HG03095 (cell line): ENCODE measurements around the gene IDNK.

ENCODE experiments used
- ATAC-seq: cut with Tn5 transposase; IDR thresholded peaks from one replicate; pipeline ENCODE4 v1.9.1; 2021; ENCODE audit warnings: moderate library complexity; ENCODE audit not compliant: unreplicated experiment

Gene IDNK

DNA sequence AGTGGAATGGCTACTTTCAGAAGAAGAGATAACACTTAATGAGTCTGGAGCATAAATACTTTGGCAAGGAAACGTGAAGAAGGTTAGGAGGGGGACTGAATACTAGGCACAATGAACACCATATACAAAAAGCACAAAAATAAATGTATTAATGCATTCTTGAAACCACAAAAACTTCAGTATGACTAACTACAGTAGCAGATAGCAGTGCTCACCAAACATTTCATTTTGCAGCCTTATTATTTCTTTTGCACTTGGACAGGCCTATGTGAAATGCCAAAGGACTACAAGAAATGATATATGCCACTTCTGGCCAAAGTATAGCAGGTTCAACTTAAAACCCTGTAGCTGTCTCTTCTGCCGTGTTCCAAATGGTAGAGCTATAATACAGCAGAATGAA is 58.5 kb downstream of the IDNK start:
- ATAC-seq = no peak

DNA sequence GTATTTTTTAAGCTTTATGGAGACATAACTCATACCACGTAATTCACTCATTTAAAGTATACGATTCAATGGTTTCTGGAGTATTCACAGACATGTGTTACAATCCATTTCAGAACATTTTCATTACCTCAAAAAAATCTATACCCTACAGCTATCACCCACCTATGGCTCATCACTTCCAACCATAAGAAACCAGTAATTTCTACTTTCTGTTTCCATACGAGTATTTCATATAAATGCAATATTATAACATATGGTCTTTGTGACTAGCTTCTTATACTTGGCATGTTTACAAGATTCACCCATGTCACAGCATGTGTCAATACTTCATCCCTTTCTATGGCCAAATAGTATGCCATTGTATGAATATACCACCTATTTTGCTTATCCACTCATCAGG is 66.0 kb downstream of the IDNK start:
- no peak for ATAC-seq

DNA sequence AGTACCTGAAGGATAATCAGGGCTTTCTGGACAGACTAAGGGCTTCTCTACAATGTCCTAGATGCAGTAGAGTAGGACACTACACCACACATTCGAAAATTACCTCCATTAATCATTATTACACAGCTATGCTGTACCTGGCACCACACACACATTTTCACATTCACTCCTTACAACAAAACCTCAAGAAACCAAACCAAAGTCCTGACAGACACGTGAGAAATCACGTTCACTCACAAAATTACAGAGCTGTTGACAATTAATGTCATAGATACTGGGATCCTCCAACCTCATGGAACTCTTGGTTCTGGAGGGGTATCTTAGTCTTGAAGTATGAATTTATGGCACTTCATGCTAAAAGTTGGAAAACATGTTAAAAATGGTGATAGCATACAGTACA is 68.5 kb downstream of the IDNK start:
- no peak for ATAC-seq
